GM18526 (cell line): Measurements from ENCODE around the gene ZBED1.

Source experiments
- POLR2A ChIP-seq: IDR thresholded peaks from 3 replicates; pipeline ENCODE4 v1.6.1; 2011; ENCODE audit not compliant: insufficient read length; ENCODE audit errors: extremely low read depth

The ZBED1 gene

GRCh38 chrX:2503591-2504500, 3.1 kb upstream of the ZBED1 start:
- no peak for TF ChIP-seq POLR2A

- no peak for TF ChIP-seq POLR2A
Observed at GRCh38 chrX:2502668-2503519, 2.1 kb upstream of the ZBED1 start.

GRCh38 chrX:2502120-2502667, 1.4 kb upstream of the ZBED1 start:
- no peak for TF ChIP-seq POLR2A

- TF ChIP-seq POLR2A, result no peak
Observed at GRCh38 chrX:2501559-2502102, 855 bp upstream of the ZBED1 start.

GRCh38 chrX:2500091-2500802, 529 bp downstream of the ZBED1 start:
- no peak for TF ChIP-seq POLR2A

- no peak for TF ChIP-seq POLR2A
Observed at GRCh38 chrX:2499507-2499906, 1.3 kb downstream of the ZBED1 start.

GRCh38 chrX:2498781-2499302, 1.9 kb downstream of the ZBED1 start:
- no peak for TF ChIP-seq POLR2A

- TF ChIP-seq POLR2A, result no peak
Observed at GRCh38 chrX:2497961-2498780, 2.6 kb downstream of the ZBED1 start.

- TF ChIP-seq POLR2A, result no peak
Observed at GRCh38 chrX:2495595-2495994, 5.2 kb downstream of the ZBED1 start.

- TF ChIP-seq POLR2A, result no peak
Observed at GRCh38 chrX:2492531-2493218, 8.1 kb downstream of the ZBED1 start.

GRCh38 chrX:2490634-2491033, 10.1 kb downstream of the ZBED1 start:
- TF ChIP-seq POLR2A, result no peak

GRCh38 chrX:2489446-2490445, 11.0 kb downstream of the ZBED1 start:
- TF ChIP-seq POLR2A, result no peak
